ENCODE data around the gene DGCR2. TPM values are rescaled to one million over a fixed set of nuclear protein-coding genes. Genes with fewer than 3 reads are reported as not detected.

Gene DGCR2
- total and polyA plus RNA-seq, 5 experiments from 2014 or later, result 29.5 to 66.6 (median 61.8) TPM

DNA sequence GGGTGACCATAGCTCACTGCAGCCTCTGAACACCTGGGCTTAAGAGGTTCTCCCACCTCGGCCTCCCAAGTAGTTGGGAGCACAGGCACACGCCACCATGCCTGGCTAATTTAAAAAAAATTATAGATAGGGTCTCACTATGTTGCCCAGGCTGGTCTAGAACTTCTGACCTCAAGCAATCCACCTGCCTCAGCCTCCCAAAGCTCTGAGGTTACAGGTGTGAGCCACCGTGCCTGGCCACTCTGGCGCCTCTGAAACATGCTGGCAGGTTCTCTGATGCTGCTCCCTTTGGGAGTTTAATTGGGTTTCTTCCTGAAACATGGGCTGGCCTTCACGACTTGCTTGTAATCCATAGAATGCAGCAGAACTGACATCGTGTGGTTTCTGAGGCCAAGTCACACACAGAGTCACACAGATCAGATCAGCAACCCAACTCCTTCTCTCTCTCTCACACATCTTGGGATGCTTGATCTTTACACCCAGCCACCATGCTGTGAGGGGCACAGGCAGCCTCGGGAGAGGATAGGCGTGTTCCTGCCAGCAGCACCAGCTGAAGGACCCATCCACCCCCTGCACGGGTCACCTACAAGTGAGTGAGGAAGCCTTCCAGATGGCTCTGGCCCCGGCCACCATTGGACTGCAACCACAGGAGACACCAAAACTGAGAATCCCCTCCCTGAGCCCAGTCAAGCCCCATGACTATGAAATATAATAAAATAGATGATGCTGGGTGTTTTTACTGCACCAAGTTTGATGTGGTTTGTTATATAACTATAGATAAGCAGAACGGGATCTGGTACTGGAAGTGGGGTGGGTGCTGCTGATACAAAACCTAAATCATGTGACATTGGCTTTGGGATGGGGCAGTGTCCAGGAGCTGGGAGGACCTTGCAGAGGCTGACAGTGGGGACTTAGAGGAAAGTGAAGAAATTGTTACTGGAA is 31.0 kb upstream of the DGCR2 start:
- H3K27me3 Mint-ChIP-seq, result peaks cover 21 to 57% (median 32%) of the 10 kb centered on the region in 5 donors

DNA sequence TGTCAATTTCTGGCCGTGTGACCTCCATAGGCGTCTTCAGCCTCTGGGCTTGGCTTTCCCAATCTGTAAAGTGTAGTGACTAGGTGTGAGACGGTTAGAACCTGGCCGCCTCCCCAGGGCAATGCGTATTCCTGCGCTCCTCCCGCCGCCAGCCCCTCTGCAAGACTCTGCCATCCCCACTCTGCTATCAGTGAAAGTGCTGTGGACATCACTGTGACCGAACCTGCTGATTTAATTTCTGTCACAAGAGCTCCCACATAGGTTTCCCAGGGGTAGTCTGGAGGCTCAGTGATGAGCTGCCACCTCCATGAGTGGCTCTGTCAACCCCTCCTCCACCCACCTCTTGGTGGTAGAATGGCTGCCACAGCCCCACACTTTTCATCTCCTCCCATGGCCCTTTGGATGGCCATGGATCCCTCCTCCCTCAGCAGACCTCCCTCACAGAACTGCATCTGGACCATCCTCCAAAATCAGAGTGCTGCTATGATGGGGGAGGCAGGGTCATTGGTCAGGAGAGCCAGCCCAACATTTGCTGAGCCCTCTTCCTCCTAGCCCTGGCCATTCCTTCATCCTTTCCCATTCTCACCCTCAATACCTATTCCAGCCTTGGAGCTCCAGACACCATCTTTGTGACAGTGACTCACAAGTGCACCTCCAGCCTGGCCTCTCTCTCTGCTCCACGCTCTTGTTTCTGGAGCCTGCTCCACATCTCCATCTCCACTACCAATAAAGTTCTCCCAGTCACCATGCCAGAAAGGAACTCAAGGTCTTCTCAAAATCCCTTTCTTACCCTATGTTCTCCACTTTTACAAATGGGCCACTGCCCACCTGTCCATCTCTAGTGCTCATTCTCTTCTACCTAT is 29.3 kb upstream of the DGCR2 start:
- Mint-ChIP-seq H3K4me3 (peak overlapping the region in 9 of 10 donors; percentile 50 to 92 (median 75)), H3K9me3 (peaks cover 0 to 10% (median 0%) of the 10 kb centered on the region in 9 donors), H3K36me3 (peaks cover 0 to 9% (median 8%) of the 10 kb centered on the region in 3 donors), H3K4me1 (peaks cover 7 to 15% (median 10%) of the 10 kb centered on the region in 4 donors), H3K27ac (no peak overlapping the region), H3K27me3 (peaks cover 21 to 64% (median 37%) of the 10 kb centered on the region in 5 donors)
- no peak for DNase-seq
- POLR2A ChIA-PET, result interaction anchor here (0.7 kb wide), 1 partner anchor 334 kb away, joined by 5 read pairs; no protein-coding TSS in a partner anchor
- ATAC-seq, result no peak

More for the DNA sequence above, 31.0 kb upstream of the DGCR2 start:
- POLR2A ChIA-PET, result no interaction called here
- Mint-ChIP-seq H3K27ac (no peak overlapping the region), H3K4me3 (peak overlapping the region in 1 of 10 donors; percentile 28), H3K9me3 (peaks cover 0 to 10% (median 0%) of the 10 kb centered on the region in 9 donors), H3K4me1 (peaks cover 7 to 15% (median 9%) of the 10 kb centered on the region in 4 donors), H3K36me3 (peaks cover 0 to 9% (median 8%) of the 10 kb centered on the region in 3 donors)
- no peak for DNase-seq
- ATAC-seq, result no peak

DNA sequence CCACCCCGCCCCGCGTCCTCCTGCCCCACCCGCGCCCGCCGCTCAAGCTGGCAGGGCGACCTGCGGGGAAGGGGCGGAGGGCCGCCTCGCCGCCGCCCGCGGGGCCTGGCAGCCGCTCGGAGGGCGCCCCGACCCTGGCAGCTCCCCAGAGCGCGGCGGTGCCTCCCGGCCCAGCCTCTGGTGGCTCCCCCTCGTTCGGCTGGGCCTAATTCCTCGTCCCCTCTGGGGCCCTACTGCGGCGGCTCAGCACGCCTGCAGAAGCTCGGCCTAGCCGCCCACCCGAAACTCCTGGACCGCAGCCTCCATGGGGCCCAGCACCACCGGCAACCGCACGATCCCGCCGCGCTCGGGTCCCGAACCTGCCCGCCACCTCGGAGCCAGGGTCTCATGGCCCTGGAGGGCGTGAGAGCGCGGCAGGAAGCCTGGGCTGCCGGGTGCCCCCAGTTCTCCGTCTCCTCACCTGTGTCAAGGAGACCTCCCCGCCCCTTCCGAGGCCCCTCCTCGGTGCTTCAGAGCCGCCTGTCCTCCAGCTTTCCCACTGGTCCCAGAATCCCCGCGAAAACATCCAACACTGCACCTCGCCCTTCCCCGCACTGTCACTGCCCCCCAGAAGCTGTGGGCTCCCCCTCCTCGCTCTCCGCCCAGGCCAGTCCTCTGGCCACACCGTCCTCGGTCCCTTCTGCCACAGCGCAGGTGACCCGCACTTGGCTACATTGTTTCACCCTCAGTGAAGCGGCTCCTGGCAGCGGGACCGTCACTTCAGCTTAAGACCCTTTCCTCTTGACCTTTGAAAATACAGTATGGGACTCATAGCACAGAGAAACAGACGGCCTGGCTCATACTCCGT is 28.5 kb upstream of the DGCR2 start:
- H3K4me3 Mint-ChIP-seq, result peak overlapping the region; percentile 42 to 92 (median 73)
- H3K9me3 Mint-ChIP-seq, result peaks cover 0 to 10% (median 0%) of the 10 kb centered on the region in 9 donors
- H3K4me1 Mint-ChIP-seq, result peaks cover 7 to 15% (median 10%) of the 10 kb centered on the region in 4 donors
- H3K27me3 Mint-ChIP-seq, result peaks cover 21 to 59% (median 40%) of the 10 kb centered on the region in 5 donors
- ATAC-seq (no peak), DNase-seq (no peak)
- POLR2A ChIA-PET, result no interaction called here
- H3K36me3 Mint-ChIP-seq, result peaks cover 0 to 9% (median 8%) of the 10 kb centered on the region in 3 donors
- no peak overlapping the region for H3K27ac Mint-ChIP-seq

DNA sequence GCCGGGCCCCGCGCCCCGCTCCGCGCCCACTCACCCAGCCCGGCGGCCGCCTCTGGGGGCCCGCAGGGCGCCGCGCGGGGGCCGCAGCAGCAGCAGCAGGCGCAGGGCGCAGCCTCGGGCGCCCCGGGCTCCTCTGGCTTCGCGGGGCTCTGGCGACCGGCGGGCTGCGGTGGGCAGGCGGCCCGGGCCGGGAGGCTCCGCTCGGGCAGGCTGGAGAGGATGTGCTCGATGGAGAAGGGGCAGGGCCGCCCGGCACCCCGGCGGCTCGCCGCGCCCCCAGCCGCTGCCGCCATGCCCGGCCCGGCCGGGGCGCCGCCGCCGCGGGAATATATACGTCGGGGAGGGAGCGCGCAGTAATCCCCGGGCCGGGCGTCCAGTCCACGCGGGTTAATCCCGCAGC is 27.8 kb upstream of the DGCR2 start, which contains the start of gene GSC2:
GSC2 (minus strand) TSS at position 302 of the 400 bp plus-strand sequence; CDS start at position 293, 9 bp downstream.
- peak within 1 kb of the TSS; percentile 42 to 92 (median 73) for H3K4me3 Mint-ChIP-seq
- peaks cover 0 to 9% (median 8%) of the 10 kb centered on the region in 3 donors for H3K36me3 Mint-ChIP-seq
- POLR2A ChIA-PET, result no interaction called here
- peaks cover 7 to 15% (median 10%) of the 10 kb centered on the region in 4 donors for H3K4me1 Mint-ChIP-seq
- H3K27me3 Mint-ChIP-seq, result peaks cover 21 to 52% (median 40%) of the 10 kb centered on the region in 5 donors
- ATAC-seq (peak; percentile 13 to 23), DNase-seq (no peak)
- H3K27ac Mint-ChIP-seq, result no peak within 1 kb of the TSS
- peaks cover 0 to 10% (median 0%) of the 10 kb centered on the region in 9 donors for H3K9me3 Mint-ChIP-seq

DNA sequence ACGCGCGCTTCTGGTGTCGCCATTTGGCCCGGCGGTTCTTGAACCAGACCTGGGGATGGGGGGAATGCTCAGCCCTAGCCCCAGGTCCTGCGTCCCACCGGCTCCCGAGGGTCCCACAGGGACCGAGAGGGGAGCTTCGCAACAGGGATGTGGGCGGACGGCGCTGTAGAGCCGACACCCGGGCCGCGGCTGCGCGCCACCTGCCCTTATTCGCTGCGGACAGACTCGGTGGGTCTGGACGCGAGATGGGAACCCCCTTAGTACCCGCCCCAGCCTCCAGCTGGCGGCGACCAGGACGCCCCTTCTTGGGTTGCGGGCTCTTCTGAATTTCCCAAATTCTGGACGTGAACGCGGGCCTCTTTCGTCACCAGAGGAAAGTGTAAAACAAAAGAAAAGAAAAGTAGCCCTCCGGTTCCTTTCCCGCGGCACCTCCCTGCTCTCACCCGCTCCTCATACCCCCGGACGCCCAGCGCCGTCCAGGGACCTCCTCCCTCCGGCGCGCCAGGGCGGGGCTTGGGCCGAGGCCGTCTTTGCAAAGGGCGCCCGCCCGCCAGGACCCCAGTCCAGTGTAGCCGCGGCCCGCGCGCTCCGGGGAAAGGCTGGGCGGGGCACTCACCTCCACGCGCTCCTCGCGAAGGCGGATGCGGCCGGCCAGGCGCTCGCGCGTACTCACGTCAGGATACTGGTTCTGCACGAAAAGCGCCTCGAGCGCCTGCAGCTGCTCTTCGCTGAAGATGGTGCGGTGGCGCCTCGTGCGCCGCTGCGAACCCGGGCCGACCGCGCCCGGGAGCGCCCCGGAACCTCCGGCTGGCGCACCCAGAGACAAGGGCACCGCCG is 27.1 kb upstream of the DGCR2 start:
- peak; percentile 27 to 42 for ATAC-seq
- Mint-ChIP-seq H3K36me3 (peaks cover 0 to 9% (median 8%) of the 10 kb centered on the region in 3 donors), H3K9me3 (peaks cover 0 to 10% (median 0%) of the 10 kb centered on the region in 9 donors), H3K27ac (no peak overlapping the region), H3K4me1 (peaks cover 12 to 22% (median 15%) of the 10 kb centered on the region in 4 donors), H3K27me3 (peaks cover 21 to 47% (median 36%) of the 10 kb centered on the region in 5 donors), H3K4me3 (peak overlapping the region; percentile 7 to 72 (median 60))
- POLR2A ChIA-PET, result interaction anchor here (0.7 kb wide), 1 partner anchor 15 kb away, joined by 3 read pairs; no protein-coding TSS in a partner anchor
- peak in 5 of 10 donors; percentile 18 to 50 (median 37) for DNase-seq

DNA sequence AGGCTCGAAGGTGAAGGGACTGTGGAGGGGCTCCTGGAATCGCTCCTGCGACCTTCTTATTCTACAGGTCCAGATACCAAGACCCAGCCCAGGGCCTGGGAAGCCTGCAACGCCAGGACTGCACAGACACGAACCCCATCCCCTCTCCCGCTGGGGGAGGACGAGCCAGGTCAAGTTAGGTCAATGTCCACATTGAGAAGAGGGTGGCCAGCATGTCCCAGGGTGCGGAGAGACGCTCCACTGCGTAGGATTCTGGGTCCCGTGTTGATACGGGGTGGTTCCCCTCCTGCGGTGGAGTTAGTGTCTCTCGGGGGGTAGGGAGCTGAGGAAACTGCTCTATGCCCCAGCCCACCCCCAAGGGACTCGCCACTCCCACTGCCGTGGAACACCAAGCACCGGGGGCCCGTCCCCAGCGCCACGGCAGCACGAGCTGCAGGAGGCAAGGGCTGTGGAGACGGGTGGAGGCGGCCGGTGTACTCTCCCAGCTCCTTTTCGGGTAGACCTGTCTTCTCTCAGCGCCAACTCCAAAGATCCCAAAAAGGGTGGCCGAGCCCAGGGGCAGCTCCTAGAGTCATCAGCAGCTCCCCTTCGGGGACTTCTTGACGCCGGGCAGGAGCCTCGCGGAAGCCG is 26.3 kb upstream of the DGCR2 start:
- Mint-ChIP-seq H3K27ac (no peak overlapping the region), H3K36me3 (peaks cover 0 to 12% (median 6%) of the 10 kb centered on the region in 3 donors), H3K27me3 (peaks cover 18 to 43% (median 29%) of the 10 kb centered on the region in 5 donors), H3K9me3 (peaks cover 0 to 10% (median 0%) of the 10 kb centered on the region in 9 donors), H3K4me1 (peaks cover 17 to 30% (median 22%) of the 10 kb centered on the region in 4 donors), H3K4me3 (peak overlapping the region in 4 of 10 donors; percentile 22 to 58 (median 35))
- no peak for DNase-seq
- POLR2A ChIA-PET, result interaction anchor here (0.7 kb wide), 1 partner anchor 15 kb away, joined by 3 read pairs; no protein-coding TSS in a partner anchor
- ATAC-seq, result no peak

DNA sequence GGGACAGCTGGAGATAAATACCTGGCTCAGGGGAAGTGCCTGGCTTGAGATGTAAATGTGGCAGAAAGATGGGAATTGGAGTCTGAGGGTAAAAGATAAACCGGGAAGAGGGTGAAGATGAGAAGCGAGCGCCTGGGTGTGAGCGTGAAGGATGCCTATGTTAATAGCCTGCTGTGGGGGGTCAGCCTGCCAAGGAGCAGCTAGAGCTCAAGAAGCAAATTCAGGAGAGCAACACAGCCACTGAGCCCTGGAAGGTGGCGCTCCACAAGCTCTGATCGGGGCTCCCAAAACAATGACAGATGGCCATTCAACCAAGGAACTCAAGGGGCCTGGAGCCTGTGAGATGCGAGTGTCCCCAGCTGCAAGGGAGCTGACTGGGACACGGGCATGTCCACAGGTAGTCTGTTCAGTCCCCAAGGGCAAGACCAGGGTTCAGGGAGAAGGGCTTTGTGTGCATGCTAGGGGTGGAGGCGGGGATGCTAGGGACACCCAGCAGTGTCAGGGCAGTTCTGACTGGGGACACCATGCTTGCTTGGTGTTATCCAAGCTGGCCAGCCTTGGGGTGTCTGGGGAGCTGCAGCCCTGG is 25.1 kb upstream of the DGCR2 start:
- DNase-seq, result no peak

DNA sequence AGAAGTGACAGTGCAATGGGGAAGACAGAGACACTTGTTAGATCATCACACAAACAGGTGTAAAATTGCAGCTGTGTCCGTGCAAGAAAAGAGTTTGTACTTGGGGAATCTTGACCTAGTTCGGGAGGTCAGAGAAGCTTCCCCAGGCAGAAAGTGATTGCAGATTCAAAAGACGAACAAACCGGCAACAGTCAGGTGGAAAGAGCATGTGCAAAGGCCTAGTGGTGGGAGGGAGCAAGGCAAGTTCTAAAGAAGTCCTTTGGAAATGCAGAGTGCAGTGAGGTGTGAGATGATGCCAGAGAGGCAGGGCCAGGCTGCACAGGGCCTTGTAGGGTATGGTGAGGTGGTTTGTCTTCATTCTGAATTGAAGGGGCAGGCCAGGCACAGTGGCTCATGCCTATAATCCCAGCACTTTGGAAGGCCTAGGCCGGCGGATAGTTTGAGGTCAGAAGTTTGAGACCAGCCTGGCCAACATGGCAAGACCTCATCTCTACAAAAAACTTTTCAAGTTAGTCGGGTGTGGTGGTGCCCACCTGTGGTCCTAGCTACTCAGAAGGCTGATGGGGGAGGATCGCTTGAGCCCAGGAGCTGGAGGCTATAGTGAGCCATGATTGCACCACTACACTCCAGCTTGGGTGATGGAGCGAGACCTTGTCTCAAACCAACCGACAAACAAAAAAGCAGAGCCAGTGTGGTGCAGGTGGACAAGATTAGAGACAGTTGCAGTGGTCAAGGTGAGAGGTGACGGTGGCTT is 24.2 kb upstream of the DGCR2 start:
- Mint-ChIP-seq H3K4me3 (peak overlapping the region in 1 of 10 donors; percentile 19), H3K36me3 (peaks cover 0 to 20% (median 2%) of the 10 kb centered on the region in 3 donors), H3K9me3 (peaks cover 0 to 2% (median 0%) of the 10 kb centered on the region in 9 donors), H3K4me1 (peaks cover 15 to 37% (median 29%) of the 10 kb centered on the region in 4 donors), H3K27ac (no peak overlapping the region), H3K27me3 (peaks cover 6 to 27% (median 9%) of the 10 kb centered on the region in 5 donors)
- POLR2A ChIA-PET, result no interaction called here
- ATAC-seq (no peak), DNase-seq (no peak)

More for the DNA sequence above, 25.1 kb upstream of the DGCR2 start:
- peak overlapping the region in 2 of 10 donors; percentile 10 to 19 for H3K4me3 Mint-ChIP-seq
- H3K36me3 Mint-ChIP-seq, result peaks cover 0 to 17% (median 6%) of the 10 kb centered on the region in 3 donors
- ATAC-seq, result no peak
- POLR2A ChIA-PET, result no interaction called here
- H3K27me3 Mint-ChIP-seq, result peaks cover 12 to 36% (median 18%) of the 10 kb centered on the region in 5 donors
- H3K9me3 Mint-ChIP-seq, result peaks cover 0 to 10% (median 0%) of the 10 kb centered on the region in 9 donors
- peaks cover 19 to 34% (median 30%) of the 10 kb centered on the region in 4 donors for H3K4me1 Mint-ChIP-seq
- peak overlapping the region in 1 of 10 donors; percentile 6 for H3K27ac Mint-ChIP-seq

DNA sequence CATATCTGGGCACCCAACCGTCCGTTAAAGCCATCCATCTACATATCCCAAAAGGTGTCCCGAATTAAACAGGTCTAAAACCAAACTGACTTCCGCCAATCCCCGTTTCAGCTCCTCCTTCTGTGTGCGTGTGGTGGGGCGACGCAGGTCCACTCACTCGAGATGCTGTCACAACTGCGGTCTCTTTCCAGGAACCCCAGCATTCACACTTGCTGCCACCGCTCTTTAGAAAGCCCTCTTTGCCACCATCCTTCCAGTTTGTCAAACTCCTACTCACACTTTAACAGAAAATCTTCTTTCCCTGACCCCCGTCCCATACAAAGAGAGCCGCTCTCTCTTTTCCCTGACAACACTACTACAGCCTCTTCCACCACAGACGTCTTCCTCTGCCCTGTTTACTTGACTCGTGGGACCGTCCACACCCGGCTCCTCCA is 21.8 kb upstream of the DGCR2 start:
- ATAC-seq (peak; percentile 15 to 27), DNase-seq (peak in 4 of 10 donors; percentile 26 to 49 (median 36))
- peak overlapping the region; percentile 92 to 99 (median 98) for H3K27ac Mint-ChIP-seq
- peaks cover 0 to 15% (median 0%) of the 10 kb centered on the region in 5 donors for H3K27me3 Mint-ChIP-seq
- peaks cover 0 to 35% (median 3%) of the 10 kb centered on the region in 3 donors for H3K36me3 Mint-ChIP-seq
- POLR2A ChIA-PET, result interaction anchor here (0.9 to 2.0 kb wide), 14 partner anchors 10 to 973 kb away, joined by 3 to 18 read pairs (median 4); partner anchors contain the start of genes C22orf39, CDC45, DGCR2 and SLC25A1
- peak overlapping the region; percentile 96 to 100 (median 99) for H3K4me3 Mint-ChIP-seq
- H3K4me1 Mint-ChIP-seq, result peaks cover 14 to 36% (median 23%) of the 10 kb centered on the region in 4 donors
- peaks cover 0 to 2% (median 0%) of the 10 kb centered on the region in 9 donors for H3K9me3 Mint-ChIP-seq
